ENCODE results near the gene COQ2. TPM values are rescaled to one million over a fixed set of nuclear protein-coding genes. Genes with fewer than 3 reads are reported as not detected.

COQ2 gene
- total and polyA plus RNA-seq, 2 experiments from 2014 or later: 21.1 to 25.3 TPM

DNA sequence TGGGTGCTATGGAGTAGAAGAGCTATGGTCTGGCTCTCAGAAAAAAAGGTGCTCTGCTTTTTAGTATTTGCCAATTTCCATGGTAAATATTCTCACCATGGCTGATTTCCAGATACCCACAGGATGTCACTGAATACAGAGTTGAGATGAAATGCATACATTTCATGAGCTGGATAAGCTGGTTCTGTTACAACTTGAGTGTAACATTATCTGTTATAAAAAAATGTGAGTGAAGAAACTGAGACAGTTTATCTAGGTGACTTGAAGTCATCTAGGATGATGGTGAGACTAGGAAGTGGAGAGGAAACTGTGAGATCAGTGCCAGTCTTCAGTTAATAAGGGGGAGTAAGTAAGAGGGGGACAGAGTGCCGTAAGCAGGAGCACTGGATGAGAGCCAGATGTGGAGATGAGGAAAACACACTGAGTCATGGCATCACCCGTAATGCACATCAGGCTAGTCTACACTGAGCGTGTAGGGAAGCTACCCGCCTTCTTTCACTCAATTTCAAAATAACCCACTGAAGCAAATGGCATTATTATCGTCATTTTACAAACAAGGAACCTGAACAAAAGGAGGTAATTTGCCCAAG, 45.0 kb upstream of the COQ2 start (continued):
- TF ChIP-seq STAT1 (IDR thresholded peaks at IDR 0.05; ENCODE audit: unreplicated experiment): no peak
- TF ChIP-seq, protein P1, sequence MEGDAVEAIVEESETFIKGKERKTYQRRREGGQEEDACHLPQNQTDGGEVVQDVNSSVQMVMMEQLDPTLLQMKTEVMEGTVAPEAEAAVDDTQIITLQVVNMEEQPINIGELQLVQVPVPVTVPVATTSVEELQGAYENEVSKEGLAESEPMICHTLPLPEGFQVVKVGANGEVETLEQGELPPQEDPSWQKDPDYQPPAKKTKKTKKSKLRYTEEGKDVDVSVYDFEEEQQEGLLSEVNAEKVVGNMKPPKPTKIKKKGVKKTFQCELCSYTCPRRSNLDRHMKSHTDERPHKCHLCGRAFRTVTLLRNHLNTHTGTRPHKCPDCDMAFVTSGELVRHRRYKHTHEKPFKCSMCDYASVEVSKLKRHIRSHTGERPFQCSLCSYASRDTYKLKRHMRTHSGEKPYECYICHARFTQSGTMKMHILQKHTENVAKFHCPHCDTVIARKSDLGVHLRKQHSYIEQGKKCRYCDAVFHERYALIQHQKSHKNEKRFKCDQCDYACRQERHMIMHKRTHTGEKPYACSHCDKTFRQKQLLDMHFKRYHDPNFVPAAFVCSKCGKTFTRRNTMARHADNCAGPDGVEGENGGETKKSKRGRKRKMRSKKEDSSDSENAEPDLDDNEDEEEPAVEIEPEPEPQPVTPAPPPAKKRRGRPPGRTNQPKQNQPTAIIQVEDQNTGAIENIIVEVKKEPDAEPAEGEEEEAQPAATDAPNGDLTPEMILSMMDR (conservative IDR thresholded peaks at IDR 0.05; ENCODE audit: low read depth in 2 of 2): no peak

- peaks cover 11% of the 10 kb centered on the region for H3K27me3 Mint-ChIP-seq (ENCODE audit: insufficient read depth, low read depth, poor library complexity)
- peak overlapping the region; percentile 9; the same call in 1 of the 2 replicates for H2AFZ ChIP-seq
- no peaks in the 10 kb centered on the region for H3K36me3 ChIP-seq (ENCODE audit: insufficient read depth)
- peaks cover 11% of the 10 kb centered on the region for H3K4me1 Mint-ChIP-seq
- no peaks in the 10 kb centered on the region for H3K79me2 ChIP-seq (replicated peaks; ENCODE audit: insufficient read depth)
- peak; percentile 79 for DNase-seq (ENCODE audit: low spot score)
- no peak overlapping the region for H3K27ac ChIP-seq (ENCODE audit: low read depth)
- H3K4me3 Mint-ChIP-seq: no peak overlapping the region
- TF ChIP-seq, protein P1 (conservative IDR thresholded peaks at IDR 0.05; ENCODE audit: low read depth in 2 of 2): peak; percentile 54 to 74
- TF ChIP-seq CREB1 (CRISPR knock-in tag; IDR thresholded peaks at IDR 0.05; ENCODE audit: low read depth) (peak; percentile 56; the same call in 1 of the 2 replicates), ETS1 (IDR thresholded peaks at IDR 0.05) (no peak), JUNB (IDR thresholded peaks at IDR 0.05; ENCODE audit: unreplicated experiment) (no peak)
- no peak overlapping the region for H3K4me3 ChIP-seq
- no peak overlapping the region for H3K27ac Mint-ChIP-seq
- peak; percentile 94 for ATAC-seq
- H3K4me1 ChIP-seq (ENCODE audit: insufficient read depth): peaks cover under 1% of the 10 kb centered on the region; the same call in 1 of the 2 replicates
- H3F3A ChIP-seq (replicated peaks; ENCODE audit: low read depth): no peaks in the 10 kb centered on the region
- no peaks in the 10 kb centered on the region for H3K9me2 ChIP-seq (ENCODE audit: insufficient read depth)
- H4K20me1 ChIP-seq (replicated peaks; ENCODE audit: insufficient read depth): no peaks in the 10 kb centered on the region
- H3K9me3 Mint-ChIP-seq: no peaks in the 10 kb centered on the region
- no peaks in the 10 kb centered on the region for H3K36me3 Mint-ChIP-seq (ENCODE audit: low read depth)
- H3K4me2 ChIP-seq: no peak overlapping the region
- peaks cover 10% of the 10 kb centered on the region for H3K27me3 ChIP-seq (ENCODE audit: insufficient read depth)
Observed at GRCh38 chr4:83328521-83329187, 44.1 kb upstream of the COQ2 start.

DNA sequence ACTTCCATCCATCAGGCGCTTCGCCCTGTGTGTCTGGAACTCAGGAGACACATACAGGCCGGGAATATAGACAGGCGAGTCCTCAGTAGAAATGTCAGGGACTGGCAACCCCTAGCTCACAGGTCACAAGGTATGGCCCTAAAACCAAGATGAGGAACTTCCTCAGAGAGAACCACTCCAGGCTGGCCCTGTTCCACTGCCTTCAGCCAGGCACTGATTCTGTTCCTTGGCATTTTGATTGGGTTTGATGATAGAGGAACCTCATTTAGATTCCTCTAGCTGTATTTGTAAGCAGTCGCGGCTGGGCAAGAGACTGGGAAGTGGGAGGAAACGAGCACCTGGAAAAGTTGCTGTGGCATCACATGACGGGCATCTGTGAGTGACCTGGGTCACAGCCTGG, 41.9 kb upstream of the COQ2 start:
- H3K79me2 ChIP-seq (replicated peaks; ENCODE audit: insufficient read depth): no peaks in the 10 kb centered on the region
- no peaks in the 10 kb centered on the region for H3K9me2 ChIP-seq (ENCODE audit: insufficient read depth)
- ATAC-seq: no peak
- Mint-ChIP-seq H3K36me3 (ENCODE audit: low read depth) (no peaks in the 10 kb centered on the region), H3K9me3 (no peaks in the 10 kb centered on the region), H3K27ac (no peak overlapping the region), H3K27me3 (ENCODE audit: insufficient read depth, low read depth, poor library complexity) (no peaks in the 10 kb centered on the region), H3K4me1 (peaks cover 11% of the 10 kb centered on the region), H3K4me3 (no peak overlapping the region)
- no peaks in the 10 kb centered on the region for H3K27me3 ChIP-seq (ENCODE audit: insufficient read depth)
- no peak overlapping the region for H2AFZ ChIP-seq
- H3K4me1 ChIP-seq (ENCODE audit: insufficient read depth): no peaks in the 10 kb centered on the region
- no peak overlapping the region for H3K4me2 ChIP-seq
- DNase-seq (ENCODE audit: low spot score): no peak
- no peaks in the 10 kb centered on the region for H3F3A ChIP-seq (replicated peaks; ENCODE audit: low read depth)
- H3K36me3 ChIP-seq (ENCODE audit: insufficient read depth): no peaks in the 10 kb centered on the region
- H3K27ac ChIP-seq (ENCODE audit: low read depth): no peak overlapping the region
- H3K4me3 ChIP-seq: no peak overlapping the region
- H4K20me1 ChIP-seq (replicated peaks; ENCODE audit: insufficient read depth): no peaks in the 10 kb centered on the region
- TF ChIP-seq NANOG (IDR thresholded peaks at IDR 0.05; ENCODE audit: borderline replicate concordance) (no peak), EZH2 (IDR thresholded peaks at IDR 0.05; ENCODE audit: low read depth, unreplicated experiment) (no peak), POLR2AphosphoS5 (IDR thresholded peaks at IDR 0.05; ENCODE audit: low read depth) (no peak), EZH2phosphoT487 (IDR thresholded peaks at IDR 0.05; ENCODE audit: unreplicated experiment) (no peak)
- TF ChIP-seq, protein P1 (conservative IDR thresholded peaks at IDR 0.05; ENCODE audit: low read depth in 2 of 2): no peak
